Activated T-helper 1 cell treated with anti-CD3 and anti-CD28 coated beads, Interleukin-12 subunit alpha, Interleukin-12 subunit beta, Interleukin-2, Interleukin-4 antibody, amounts not matched to agents 30 ng/mL and 10 ng/mL and 1 ng/mL, durations not matched to agents 14 hours and 24 hours and 36 hours (primary cell): ENCODE data around the gene CLCN4. TPM values are rescaled to one million over a fixed set of nuclear protein-coding genes. Genes with fewer than 3 reads are reported as not detected.
A peak's percentile ranks its signal among the peaks of the same experiment; 100 is the strongest.

Experiments used
- DNase-seq: peaks from one replicate; pipeline ENCODE4 v3.0.0; 2021; ENCODE audit warnings: low spot score
- H3K27ac Mint-ChIP-seq: one replicate; pipeline ENCODE4 v1.8.0; 2021; ENCODE audit warnings: mild to moderate bottlenecking, mixed read lengths
- H3K27me3 Mint-ChIP-seq: one replicate; pipeline ENCODE4 v1.8.0; 2022; ENCODE audit warnings: mild to moderate bottlenecking, moderate library complexity, mixed read lengths; ENCODE audit not compliant: insufficient read depth
- H3K36me3 Mint-ChIP-seq: one replicate; pipeline ENCODE4 v1.8.0; 2021; ENCODE audit warnings: low read depth, mixed read lengths
- H3K4me1 Mint-ChIP-seq: one replicate; pipeline ENCODE4 v1.8.0; 2021; ENCODE audit warnings: low read depth, mixed read lengths
- H3K4me3 Mint-ChIP-seq: one replicate; pipeline ENCODE4 v1.8.0; 2021; ENCODE audit warnings: mild to moderate bottlenecking, moderate library complexity, mixed read lengths
- H3K9me3 Mint-ChIP-seq: one replicate; pipeline ENCODE4 v1.8.0; 2021; ENCODE audit warnings: mixed read lengths
- intact Hi-C: fragments of 100-400 bp; cut with micrococcal nuclease; formaldehyde crosslinking; loops from one replicate; pipeline ENCODE4 v1.15.1; 2024
- total RNA-seq: library from RNA; stranded (reverse); gene quantifications from 2 replicates; pipeline ENCODE4 v1.2.3, GENCODE V29; 2022

The CLCN4 gene
- total RNA-seq, 1 donor from 2014 or later: not detected

- no peaks in the 10 kb centered on the region for H3K27me3 Mint-ChIP-seq
- DNase-seq: peak; percentile 65
- peaks cover 15% of the 10 kb centered on the region for H3K4me1 Mint-ChIP-seq
- no peak overlapping the region for H3K4me3 Mint-ChIP-seq
- H3K36me3 Mint-ChIP-seq: peaks cover 13% of the 10 kb centered on the region
- intact Hi-C loops: loop anchor here (1.0 to 5.0 kb wide), 7 partner anchors 21 to 245 kb away; no protein-coding TSS in a partner anchor
- no peaks in the 10 kb centered on the region for H3K9me3 Mint-ChIP-seq
- H3K27ac Mint-ChIP-seq: peak overlapping the region; percentile 48
Measured at GRCh38 chrX:10119399-10119990, 37.3 kb upstream of the CLCN4 start.

GRCh38 chrX:10120331-10120730, 36.4 kb upstream of the CLCN4 start:
- no peak overlapping the region for H3K4me3 Mint-ChIP-seq
- H3K9me3 Mint-ChIP-seq: no peaks in the 10 kb centered on the region

GRCh38 chrX:10120828-10121227, 35.9 kb upstream of the CLCN4 start:
- intact Hi-C loops: no loop called here
- H3K4me3 Mint-ChIP-seq: no peak overlapping the region
- peaks cover 18% of the 10 kb centered on the region for H3K36me3 Mint-ChIP-seq
- no peaks in the 10 kb centered on the region for H3K27me3 Mint-ChIP-seq
- no peaks in the 10 kb centered on the region for H3K9me3 Mint-ChIP-seq
- no peak overlapping the region for H3K27ac Mint-ChIP-seq
- DNase-seq: no peak
- peaks cover 15% of the 10 kb centered on the region for H3K4me1 Mint-ChIP-seq

More at GRCh38 chrX:10120331-10120730, 36.4 kb upstream of the CLCN4 start:
- H3K27ac Mint-ChIP-seq: no peak overlapping the region
- H3K27me3 Mint-ChIP-seq: no peaks in the 10 kb centered on the region
- peaks cover 18% of the 10 kb centered on the region for H3K36me3 Mint-ChIP-seq
- H3K4me1 Mint-ChIP-seq: peaks cover 15% of the 10 kb centered on the region
- no peak for DNase-seq
- intact Hi-C loops: no loop called here

- Mint-ChIP-seq H3K27me3 (no peaks in the 10 kb centered on the region), H3K27ac (no peak overlapping the region), H3K9me3 (no peaks in the 10 kb centered on the region), H3K36me3 (peaks cover 12% of the 10 kb centered on the region), H3K4me3 (no peak overlapping the region), H3K4me1 (peaks cover 9% of the 10 kb centered on the region)
- no peak for DNase-seq
- intact Hi-C loops: no loop called here
Measured at GRCh38 chrX:10121787-10122186, 35.0 kb upstream of the CLCN4 start.

- DNase-seq: no peak
- no peak overlapping the region for H3K4me3 Mint-ChIP-seq
- H3K27ac Mint-ChIP-seq: no peak overlapping the region
- H3K27me3 Mint-ChIP-seq: no peaks in the 10 kb centered on the region
- intact Hi-C loops: no loop called here
- no peaks in the 10 kb centered on the region for H3K4me1 Mint-ChIP-seq
- no peaks in the 10 kb centered on the region for H3K9me3 Mint-ChIP-seq
- H3K36me3 Mint-ChIP-seq: peaks cover 5% of the 10 kb centered on the region
Measured at GRCh38 chrX:10124506-10125247, 32.1 kb upstream of the CLCN4 start.

- Mint-ChIP-seq H3K27ac (no peak overlapping the region), H3K4me3 (no peak overlapping the region), H3K4me1 (no peaks in the 10 kb centered on the region), H3K36me3 (peaks cover 6% of the 10 kb centered on the region), H3K27me3 (no peaks in the 10 kb centered on the region), H3K9me3 (no peaks in the 10 kb centered on the region)
- intact Hi-C loops: no loop called here
- DNase-seq: no peak
Measured at GRCh38 chrX:10125248-10125615, 31.5 kb upstream of the CLCN4 start.

- Mint-ChIP-seq H3K4me1 (no peaks in the 10 kb centered on the region), H3K27me3 (no peaks in the 10 kb centered on the region), H3K4me3 (no peak overlapping the region), H3K27ac (no peak overlapping the region), H3K9me3 (no peaks in the 10 kb centered on the region), H3K36me3 (peaks cover 10% of the 10 kb centered on the region)
- intact Hi-C loops: no loop called here
- DNase-seq: no peak
Measured at GRCh38 chrX:10126044-10126443, 30.7 kb upstream of the CLCN4 start.

- DNase-seq: no peak
- no peak overlapping the region for H3K4me3 Mint-ChIP-seq
- peaks cover 10% of the 10 kb centered on the region for H3K36me3 Mint-ChIP-seq
- no peaks in the 10 kb centered on the region for H3K27me3 Mint-ChIP-seq
- intact Hi-C loops: no loop called here
- H3K4me1 Mint-ChIP-seq: no peaks in the 10 kb centered on the region
- no peak overlapping the region for H3K27ac Mint-ChIP-seq
- H3K9me3 Mint-ChIP-seq: no peaks in the 10 kb centered on the region
Measured at GRCh38 chrX:10126834-10127233, 29.9 kb upstream of the CLCN4 start.

GRCh38 chrX:10128386-10128785, 28.4 kb upstream of the CLCN4 start:
- no peak for DNase-seq
- H3K4me1 Mint-ChIP-seq: no peaks in the 10 kb centered on the region
- H3K36me3 Mint-ChIP-seq: peaks cover 10% of the 10 kb centered on the region
- H3K9me3 Mint-ChIP-seq: no peaks in the 10 kb centered on the region
- no peaks in the 10 kb centered on the region for H3K27me3 Mint-ChIP-seq
- no peak overlapping the region for H3K27ac Mint-ChIP-seq
- intact Hi-C loops: no loop called here
- no peak overlapping the region for H3K4me3 Mint-ChIP-seq

- intact Hi-C loops: no loop called here
- H3K27me3 Mint-ChIP-seq: no peaks in the 10 kb centered on the region
Measured at GRCh38 chrX:10129229-10129628, 27.5 kb upstream of the CLCN4 start.

GRCh38 chrX:10130354-10130753, 26.4 kb upstream of the CLCN4 start:
- Mint-ChIP-seq H3K4me1 (no peaks in the 10 kb centered on the region), H3K36me3 (peaks cover 5% of the 10 kb centered on the region), H3K27ac (no peak overlapping the region), H3K27me3 (no peaks in the 10 kb centered on the region), H3K9me3 (no peaks in the 10 kb centered on the region), H3K4me3 (no peak overlapping the region)
- no peak for DNase-seq
- intact Hi-C loops: no loop called here

More at GRCh38 chrX:10129229-10129628, 27.5 kb upstream of the CLCN4 start:
- Mint-ChIP-seq H3K36me3 (peaks cover 10% of the 10 kb centered on the region), H3K4me3 (no peak overlapping the region), H3K4me1 (no peaks in the 10 kb centered on the region), H3K27ac (no peak overlapping the region), H3K9me3 (no peaks in the 10 kb centered on the region)
- no peak for DNase-seq

- H3K27me3 Mint-ChIP-seq: no peaks in the 10 kb centered on the region
- peaks cover 12% of the 10 kb centered on the region for H3K36me3 Mint-ChIP-seq
- H3K9me3 Mint-ChIP-seq: no peaks in the 10 kb centered on the region
- H3K4me3 Mint-ChIP-seq: no peak overlapping the region
- no peaks in the 10 kb centered on the region for H3K4me1 Mint-ChIP-seq
- no peak for DNase-seq
- intact Hi-C loops: no loop called here
- no peak overlapping the region for H3K27ac Mint-ChIP-seq
Measured at GRCh38 chrX:10133980-10134676, 22.6 kb upstream of the CLCN4 start.

GRCh38 chrX:10134921-10135320, 21.9 kb upstream of the CLCN4 start:
- Mint-ChIP-seq H3K4me1 (no peaks in the 10 kb centered on the region), H3K9me3 (no peaks in the 10 kb centered on the region), H3K4me3 (no peak overlapping the region), H3K36me3 (peaks cover 13% of the 10 kb centered on the region), H3K27ac (no peak overlapping the region), H3K27me3 (no peaks in the 10 kb centered on the region)
- DNase-seq: no peak
- intact Hi-C loops: no loop called here
